HG03520 (cell line): ENCODE measurements around the gene MYO1E.

Source experiments
- ATAC-seq: cut with Tn5 transposase; IDR thresholded peaks from one replicate; pipeline ENCODE4 v1.9.1; 2021; ENCODE audit warnings: mild to moderate bottlenecking, moderate library complexity; ENCODE audit not compliant: unreplicated experiment

The MYO1E gene

DNA sequence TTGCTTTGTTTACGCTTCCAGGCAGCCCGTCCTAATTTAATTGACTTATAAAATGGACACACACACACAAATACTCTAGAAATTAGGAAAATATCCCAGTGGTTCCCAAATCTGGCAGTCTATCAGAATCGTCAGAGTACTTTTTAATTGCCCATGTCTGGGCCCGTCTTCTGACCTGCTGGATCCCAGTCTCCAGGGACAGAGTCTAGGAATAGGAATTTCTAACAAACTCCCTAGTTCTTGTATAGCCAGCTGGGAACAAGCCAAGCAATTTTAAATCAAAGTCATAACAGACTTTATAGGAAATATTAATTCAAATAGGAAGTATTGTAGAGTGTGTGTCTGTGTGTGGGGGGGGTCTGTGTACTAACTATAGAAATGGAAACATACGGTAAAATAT, 132.6 kb downstream of the MYO1E start:
- no peak for ATAC-seq

DNA sequence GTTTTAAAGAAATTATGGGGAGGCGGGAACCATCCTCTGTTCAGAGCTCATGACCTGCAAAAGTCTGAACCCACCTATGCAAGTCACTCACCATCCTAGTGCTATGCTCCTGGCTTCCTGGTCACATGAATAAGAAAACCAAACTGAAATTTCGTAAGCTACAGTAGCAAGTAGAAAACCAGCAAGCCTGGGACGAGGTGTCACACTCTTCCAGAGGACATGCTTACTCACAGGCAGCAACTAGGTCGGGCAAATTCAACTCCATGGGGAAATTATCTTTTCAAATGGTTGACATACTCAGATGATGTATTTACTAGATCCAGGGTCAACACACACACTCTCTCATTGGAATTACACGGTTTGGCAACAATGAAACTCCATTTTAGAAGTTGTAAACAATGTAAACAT, 134.7 kb downstream of the MYO1E start:
- peak; percentile 61 for ATAC-seq

DNA sequence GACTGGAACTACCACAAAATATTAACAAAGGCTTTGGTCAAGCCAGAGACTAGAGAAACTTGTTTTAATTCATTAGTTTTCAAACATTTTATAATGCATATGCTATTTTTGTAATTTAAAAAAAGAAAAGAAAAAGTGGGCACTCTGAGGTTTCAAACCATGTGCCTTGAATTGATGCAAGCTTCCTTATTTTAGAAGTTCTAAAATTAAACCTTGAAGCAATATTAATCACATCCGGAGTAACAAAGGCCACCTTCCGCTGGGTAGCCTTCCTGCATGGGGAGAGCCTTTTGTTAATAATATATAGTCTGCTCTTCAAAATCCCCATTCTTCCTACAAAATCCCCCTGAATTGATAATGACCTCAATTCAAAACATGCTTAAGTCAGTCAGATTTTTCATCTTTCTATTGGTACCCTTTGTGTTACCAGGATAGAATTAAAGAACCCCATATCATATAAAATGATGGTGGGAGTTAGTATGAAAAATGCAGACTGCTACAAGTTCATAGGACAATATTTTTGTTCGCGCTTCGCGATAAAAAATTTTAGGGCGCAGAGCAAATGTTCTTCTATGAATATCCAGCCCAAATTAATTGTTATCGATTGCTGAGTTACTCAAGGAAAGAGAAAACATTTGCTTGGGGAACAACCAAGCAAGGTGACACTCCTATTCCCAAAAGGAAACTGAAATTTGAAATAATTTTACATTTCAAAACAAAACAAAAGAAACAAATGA, 135.4 kb downstream of the MYO1E start:
- ATAC-seq, result peak; percentile 52

DNA sequence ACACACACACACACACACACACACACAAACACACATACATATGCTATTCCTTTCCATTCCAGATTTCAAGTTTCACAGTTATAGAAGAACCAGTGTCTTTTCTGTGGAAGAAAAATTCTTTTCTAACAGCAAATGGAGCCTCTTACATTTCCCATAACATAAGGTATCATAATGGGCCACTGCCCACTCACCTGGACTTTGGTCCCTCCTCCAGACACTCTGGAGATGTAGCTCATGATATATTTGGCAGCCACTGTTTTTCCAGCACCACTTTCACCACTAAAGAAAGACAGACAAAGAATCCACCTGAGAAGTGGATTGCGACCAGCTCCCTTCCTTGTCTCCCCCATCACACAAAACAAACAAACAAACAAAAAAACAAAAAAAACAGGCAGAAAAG, 136.3 kb downstream of the MYO1E start:
- ATAC-seq, result no peak

DNA sequence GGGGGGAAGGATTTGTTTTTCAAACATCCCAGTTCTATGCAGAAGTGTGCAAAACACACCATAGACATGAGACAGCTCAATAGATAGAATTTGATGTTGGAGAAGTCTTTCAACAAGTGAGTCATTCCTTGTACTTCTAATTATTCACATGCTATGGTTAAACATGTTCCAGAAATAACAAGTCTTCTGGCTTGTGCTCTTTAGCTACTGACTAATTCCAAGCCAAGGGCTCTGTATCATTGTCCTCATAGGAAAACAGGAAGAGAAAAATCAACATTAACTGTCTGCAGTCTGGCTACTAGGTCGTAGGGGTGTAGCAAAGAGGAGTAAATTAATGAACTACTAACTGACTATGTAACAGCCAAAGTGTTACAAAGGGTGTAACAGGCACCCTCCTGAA, 140.2 kb downstream of the MYO1E start:
- no peak for ATAC-seq

DNA sequence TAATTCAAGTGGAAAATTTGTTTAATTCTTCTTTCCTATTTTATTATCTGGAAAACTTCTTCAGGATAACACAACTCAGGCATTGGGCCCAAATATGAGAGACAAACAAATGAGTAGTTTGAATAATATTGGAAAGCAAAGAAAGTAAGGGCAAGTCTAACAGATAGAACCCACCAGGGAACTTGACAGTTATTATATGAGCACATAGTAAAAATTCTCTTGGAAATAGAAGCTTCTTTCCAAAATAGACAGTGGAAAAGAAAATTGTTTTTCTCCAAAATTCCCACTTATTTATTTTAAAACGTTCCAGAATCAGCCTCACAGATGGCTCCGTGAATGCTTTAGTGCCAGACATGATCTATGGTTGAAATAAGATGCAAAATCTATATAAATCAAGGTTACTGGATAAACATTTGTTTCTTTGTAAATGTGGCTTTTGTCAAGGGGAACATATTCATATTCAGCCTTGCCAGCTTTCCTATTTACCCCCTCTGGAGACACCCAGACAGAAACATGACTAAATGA, 142.1 kb downstream of the MYO1E start:
- ATAC-seq, result no peak

DNA sequence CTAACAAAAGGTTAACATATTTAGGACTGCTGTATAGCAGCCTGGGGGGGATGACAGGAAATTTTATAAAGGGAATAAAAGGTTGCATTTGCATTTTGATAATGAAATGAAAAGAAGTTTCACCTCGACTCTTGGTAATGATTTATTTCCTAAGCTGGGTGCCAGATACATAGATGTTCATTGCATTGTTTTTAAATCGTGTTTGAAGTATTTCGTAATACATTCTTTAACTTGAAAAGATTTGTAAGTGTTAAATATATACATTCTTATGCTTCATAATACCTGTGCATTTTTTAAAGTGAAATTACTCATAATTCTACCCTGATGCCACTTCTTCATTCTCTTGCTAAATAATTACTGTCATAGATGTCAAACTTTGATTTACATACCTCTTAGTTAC, 143.2 kb downstream of the MYO1E start:
- no peak for ATAC-seq

DNA sequence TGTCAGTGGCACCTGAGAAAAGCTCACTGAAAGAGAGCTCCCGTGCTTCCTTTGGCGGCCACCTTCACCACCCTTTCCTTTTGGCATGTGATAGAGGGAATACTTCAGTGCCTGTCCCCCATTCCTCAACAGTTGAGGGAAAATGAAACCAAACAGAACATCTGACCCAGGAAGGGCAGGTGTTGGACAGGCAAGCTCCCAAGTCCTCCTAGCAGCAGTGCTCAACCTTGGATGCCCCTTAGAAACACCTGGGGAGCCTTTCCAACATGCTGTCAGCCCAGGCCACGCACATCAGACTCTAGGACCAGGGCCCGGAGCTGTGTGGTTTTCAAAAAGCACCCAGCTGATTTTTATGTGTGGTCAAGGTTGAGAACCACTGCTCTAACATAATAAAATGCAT, 143.7 kb downstream of the MYO1E start:
- no peak for ATAC-seq

DNA sequence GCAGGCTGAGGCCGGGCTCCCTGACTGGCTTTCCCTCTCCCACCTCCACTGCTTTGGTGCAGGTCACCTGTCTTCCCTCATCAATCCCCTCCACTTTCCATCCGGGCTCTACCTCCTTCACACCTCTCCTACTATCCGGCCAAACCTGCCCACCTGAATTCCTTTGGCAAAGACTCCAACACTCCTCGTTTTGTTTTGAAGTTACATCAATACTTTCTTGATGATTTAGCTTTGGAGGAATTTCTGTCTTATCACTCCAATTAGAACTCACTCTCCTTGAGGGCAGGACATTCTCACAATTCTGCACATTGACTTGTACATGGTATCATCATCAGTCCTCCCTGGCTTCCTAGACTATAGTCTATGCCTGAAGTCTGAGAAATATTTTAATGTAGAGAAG, 145.7 kb downstream of the MYO1E start:
- ATAC-seq, result no peak

DNA sequence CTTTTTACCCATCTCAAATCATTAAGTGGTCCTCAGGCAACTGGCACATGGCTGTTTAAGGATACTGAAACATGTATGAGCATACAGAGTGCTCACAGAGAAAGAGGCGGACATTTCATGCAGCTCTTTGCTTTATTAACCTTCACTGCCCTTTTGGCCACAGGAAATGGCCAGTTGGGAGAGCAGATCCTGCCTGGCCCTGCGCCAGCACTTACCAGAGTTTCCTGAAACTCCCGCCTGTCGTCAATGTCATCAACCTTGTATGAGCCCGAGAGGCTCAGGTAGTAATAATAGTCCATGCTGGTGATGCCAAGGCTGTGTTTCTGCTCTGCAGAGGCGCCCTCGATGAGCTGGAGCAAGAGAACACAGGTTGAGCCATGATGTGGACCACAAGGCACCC, 148.2 kb downstream of the MYO1E start:
- no peak for ATAC-seq

DNA sequence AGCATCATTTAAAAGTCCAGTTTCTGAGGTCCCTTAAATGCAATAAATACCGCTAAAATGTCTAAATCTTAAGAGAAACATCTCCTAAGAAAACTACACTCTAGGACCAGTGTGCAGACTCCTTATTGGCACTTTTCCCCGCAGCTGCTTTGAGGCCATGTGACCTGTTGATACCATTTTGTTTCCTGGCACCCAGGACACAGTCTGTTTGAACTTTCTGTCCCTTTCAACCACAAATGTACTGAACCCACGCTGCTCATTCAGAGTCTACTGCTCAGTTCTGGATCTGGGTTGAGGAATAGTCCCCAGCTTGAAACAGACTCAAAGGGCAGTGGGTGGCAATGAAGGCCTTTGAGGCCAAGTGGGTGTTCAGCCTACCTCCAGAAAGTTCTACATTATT, 148.9 kb downstream of the MYO1E start:
- ATAC-seq, result no peak

DNA sequence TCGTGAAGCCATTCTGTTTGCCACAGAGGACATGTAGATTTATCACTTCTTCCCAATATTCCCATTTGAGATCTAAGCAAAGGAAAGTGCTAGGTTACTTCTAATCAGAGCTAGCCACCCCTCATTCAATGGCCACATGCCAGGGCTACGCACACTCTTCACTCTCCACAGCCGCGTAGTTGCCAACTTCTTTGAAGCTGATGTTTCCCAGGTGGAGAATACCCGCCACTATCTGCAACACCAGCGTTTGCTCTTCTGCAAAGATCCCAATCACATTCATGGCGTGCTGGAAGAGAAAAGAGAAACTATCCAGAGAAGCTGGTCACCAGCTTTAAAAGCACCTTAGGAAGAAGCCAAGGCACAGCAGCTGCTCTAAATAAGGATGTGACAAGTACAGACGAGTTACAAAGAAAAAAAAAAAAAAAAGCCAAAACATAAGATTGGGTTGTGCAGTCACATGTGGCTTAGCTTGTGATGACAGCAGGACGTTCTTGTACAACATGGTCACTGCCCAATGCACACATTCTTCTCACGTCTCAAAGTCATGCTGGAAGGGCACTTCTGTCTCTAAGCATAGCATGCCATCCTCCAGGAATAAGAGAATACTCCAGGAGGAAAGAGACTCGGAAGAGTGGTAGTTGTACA, 149.6 kb downstream of the MYO1E start:
- no peak for ATAC-seq

DNA sequence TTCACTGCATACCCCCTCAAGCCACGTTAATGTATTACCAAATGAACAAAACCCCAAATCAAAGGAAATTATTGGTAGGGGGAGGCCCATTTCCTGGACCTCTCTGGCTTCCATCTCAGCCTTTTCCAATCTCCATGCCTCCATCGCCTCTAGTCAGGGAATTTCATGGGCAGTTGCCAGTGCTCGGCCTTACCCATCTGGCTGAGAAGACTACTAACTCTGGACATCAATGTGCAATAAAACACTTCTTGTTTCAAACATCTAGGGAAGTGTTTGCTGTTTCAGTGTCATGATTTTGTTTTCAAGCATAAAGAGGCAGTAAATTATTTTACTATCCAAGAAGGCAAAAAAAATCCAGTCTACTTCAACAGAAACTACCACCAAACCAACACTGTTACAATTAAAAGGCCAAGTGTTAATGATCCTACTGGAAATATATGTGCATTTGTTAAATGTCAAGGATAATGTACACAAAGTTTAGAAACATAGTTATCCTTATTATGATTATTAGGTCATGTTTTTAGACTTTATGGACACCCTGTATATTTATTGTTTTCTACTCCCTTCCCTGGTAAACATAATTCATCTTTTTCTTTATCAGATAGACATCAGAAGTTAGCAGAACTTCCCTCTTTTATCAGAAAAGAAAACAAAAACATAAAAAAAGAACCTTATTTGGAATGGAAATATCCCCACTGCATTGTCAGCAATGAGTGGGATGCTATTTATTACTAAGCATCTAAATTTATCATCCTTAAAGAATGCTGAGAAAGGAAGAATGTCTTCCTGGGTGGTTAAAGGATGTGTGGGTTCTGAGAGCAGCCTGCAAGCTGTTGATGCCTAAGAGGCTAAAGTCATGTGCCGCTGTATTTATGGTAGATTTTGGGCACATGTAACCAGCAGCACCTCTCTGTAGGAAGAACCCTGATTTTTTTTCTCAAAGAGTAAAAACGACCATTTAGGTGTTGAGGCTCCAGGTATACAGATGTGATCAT, 150.9 kb downstream of the MYO1E start:
- no peak for ATAC-seq

DNA sequence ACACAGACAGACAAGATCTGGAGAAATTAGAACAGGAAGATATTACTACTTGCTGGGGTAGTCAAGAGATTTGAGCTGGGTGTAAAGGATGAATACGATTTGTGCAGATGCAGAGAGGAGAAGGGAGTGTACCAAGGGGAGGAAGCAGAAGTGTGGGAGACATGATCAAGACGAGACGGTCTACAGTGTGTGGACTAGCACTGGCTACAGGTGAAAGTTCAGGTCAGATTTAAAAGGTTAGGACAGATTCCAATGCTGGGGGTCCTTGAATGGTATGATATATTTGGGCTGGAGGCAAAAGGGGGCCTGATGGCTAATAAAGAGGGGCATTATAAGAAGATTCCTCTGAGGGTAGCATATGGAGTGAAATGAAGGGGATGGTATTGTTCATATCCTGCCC, 154.0 kb downstream of the MYO1E start:
- no peak for ATAC-seq

DNA sequence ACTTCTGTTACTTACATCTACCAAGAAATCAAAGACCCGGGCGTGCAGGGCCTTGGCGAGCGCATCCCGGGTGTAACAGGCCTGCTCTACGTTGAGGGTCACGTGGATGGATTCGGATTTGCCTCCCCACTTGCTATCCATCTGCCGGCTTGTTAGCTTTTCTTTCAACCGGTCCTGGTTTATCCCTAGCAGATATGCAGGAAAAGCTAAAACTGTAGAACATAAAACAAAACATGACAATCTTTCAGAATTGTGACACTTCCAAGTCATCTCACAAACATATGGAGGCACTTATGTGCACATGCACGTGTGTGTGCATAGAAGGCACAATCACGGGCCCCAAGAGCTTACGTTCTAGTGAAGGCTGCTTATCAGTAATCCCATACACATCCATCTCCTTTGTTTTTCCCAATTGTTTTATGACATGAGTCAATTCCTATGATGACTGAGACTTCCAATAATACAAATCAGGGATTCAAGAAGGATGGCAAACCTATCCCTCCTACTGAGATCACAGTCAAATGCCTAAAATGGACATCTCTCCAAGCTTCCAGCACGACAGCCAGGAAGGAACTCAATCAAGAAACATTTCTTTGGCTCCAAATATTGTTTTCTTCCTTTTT, 154.7 kb downstream of the MYO1E start:
- ATAC-seq, result no peak

DNA sequence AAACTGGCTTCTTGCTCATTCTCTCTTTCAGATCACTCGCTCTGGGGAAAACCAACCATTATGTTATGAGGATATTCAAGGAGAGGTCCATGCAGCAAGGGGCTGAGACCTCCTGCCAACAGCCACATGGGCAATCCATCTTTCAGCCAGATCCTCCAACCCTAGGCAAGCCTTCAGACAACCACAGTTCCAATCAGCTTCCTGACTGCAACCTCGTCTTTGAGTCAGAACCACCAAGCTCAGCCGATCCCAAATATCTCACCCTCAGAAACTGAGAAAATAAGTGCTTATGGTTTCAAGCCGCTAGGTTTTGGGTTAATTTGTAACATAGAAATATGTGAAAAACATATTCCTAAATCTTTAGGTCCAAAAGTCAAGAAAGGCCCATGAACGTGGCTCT, 155.8 kb downstream of the MYO1E start:
- ATAC-seq, result no peak

DNA sequence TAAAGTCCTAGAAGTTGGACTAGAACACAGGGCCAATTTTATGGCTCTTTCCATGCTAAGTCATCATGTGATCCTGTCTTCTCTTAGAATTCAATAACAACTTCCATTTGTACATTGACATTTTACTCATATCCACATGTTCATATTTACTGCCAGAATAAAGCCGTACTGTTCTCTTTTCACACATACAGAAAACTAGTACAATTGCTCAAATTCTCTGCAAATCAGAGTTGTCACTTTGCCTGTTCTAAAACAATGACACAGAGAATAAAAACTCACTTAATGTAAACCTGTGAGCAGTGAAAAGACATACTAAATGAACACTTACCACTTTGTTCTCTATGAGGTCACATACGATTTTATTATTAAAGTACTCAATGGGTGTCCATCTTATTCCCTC, 162.5 kb downstream of the MYO1E start:
- ATAC-seq, result no peak

DNA sequence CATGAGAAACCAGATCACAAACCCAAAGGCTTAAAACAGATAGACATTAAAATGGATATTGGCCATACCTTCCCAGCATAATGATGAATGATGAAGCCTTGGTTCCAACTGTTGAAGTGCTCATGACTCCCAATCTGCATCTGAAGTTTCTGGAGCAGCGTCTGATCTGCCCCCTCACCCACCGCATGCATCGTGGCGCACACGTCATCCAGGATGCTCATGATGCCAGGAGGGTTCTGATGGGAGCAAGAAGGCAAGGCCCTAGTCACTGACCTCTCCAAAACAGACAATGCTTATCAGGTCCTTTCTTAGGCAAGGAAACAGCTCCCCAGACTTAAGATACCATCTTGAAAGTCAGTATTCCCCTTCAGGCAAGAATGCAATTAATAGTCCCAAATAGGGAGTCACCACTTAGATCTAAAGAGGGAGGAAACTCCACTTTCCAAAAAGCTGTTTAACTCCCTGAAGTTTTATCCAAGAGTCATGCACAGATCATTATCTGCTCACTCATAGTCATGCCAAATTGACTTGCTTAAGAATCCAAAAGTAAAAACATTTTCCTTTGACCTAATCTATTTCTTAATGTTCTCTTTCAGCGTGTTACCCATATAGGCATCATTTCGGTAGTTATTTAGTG, 163.9 kb downstream of the MYO1E start:
- ATAC-seq, result no peak

DNA sequence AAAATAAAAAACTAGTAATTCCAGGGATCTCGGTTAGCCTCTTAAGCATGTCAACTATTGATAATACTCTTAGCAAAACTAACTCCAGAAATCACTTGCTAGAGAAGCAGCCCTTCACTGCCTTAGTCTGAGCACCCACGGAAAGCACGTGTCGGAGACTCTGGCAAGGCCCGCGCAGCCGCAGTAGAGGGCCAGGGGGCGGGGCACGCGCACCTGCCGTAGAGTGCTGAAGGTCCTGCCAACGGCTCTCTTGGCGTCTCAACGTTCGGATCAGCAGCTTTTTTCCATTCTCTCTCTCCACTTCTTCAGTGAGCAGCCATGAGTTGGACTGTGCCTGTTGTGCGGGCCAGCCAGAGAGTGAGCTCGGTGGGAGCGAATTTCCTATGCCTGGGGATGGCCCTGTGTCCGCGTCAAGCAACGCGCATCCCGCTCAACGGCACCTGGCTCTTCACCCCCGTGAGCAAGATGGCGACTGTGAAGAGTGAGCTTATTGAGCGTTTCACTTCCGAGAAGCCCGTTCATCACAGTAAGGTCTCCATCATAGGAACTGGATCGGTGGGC, 166.0 kb downstream of the MYO1E start, which contains the start of gene LDHAL6B:
TSS of gene LDHAL6B (plus strand) at position 221 of the 561 bp plus-strand sequence. CDS start at position 319, 98 bp downstream.
- no peak for ATAC-seq
